ENCODE measurements around the gene SLC41A1. TPM values are rescaled to one million over a fixed set of nuclear protein-coding genes. Genes with fewer than 3 reads are reported as not detected.

Gene SLC41A1
- total RNA-seq, 3 donors from 2014 or later (not counting 1 experiment from before 2014, with no cell fraction given): 35.3 to 47.1 (median 39.5) TPM

DNA sequence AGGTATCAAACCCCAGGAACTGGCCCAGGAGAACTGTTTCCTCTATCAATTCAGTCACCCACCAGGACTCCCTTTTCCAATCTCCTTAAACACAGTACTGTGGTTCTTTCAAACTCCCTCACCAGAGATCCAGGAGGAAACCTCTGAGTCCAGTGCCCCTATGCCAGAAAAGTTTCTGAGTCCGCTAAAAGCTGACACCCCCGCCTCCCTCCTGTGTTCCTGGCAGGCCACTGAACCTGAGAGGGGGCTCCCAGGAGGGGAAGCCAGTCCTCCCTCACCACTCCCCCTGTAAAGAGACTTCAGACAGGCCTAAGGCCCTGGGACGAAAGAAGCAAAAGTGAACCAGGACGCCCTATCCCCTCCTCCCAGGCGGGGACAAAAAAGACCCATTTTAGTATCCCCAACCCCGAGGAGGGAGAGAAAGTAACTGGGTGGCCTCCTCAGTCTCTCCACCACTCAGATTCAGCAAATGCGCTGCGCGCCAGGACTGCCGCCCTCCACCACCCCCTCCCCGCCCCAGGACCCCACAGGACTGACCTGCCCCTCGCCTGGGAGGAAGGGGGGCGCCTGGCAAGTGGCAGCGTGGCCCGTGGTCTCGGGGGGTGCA lies 624 bp downstream of the SLC41A1 start:
- peak; percentile 6 to 10 (median 10) for ATAC-seq
- Mint-ChIP-seq H3K4me3 (peak overlapping the region; percentile 91), H3K36me3 (no peaks in the 10 kb centered on the region)

DNA sequence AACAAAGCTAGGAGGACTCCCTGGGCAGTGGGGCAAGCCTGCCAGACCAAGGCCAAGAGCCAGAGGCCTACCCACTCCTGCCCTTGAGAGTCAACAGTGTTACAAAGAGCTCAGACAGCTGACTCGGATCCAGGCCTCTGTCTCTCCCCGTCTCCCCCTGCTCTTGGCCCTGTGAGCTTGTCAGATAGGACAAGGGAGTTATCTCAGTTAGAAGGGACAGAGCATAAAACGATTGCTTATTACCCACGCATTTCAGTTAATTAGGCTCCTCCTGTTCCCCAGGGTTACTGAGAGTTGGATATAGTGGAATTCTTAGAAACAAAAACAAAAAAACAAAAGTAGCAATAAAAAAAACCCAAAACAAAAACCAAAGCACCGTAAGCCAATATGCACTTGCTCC lies 1.3 kb downstream of the SLC41A1 start:
- Mint-ChIP-seq H3K4me3 (peak overlapping the region; percentile 91), H3K27ac (peak overlapping the region; percentile 85 to 88), H3K4me1 (peaks cover 59 to 62% of the 10 kb centered on the region in 2 donors), H3K9me3 (no peaks in the 10 kb centered on the region), H3K36me3 (no peaks in the 10 kb centered on the region), H3K27me3 (ENCODE audit: low read depth in 2 of 2) (no peaks in the 10 kb centered on the region)
- Histone ChIP-seq H3K36me3 (ENCODE audit: control insufficient read depth, insufficient read depth, low read length) (peaks cover 5% of the 10 kb centered on the region), H3K27ac (ENCODE audit: low read length) (peak overlapping the region; percentile 67), H3K27me3 (ENCODE audit: control insufficient read depth, insufficient read depth, low read length) (no peaks in the 10 kb centered on the region), H3K4me3 (ENCODE audit: low read length) (peak overlapping the region; percentile 91), H3K4me1 (ENCODE audit: control insufficient read depth, insufficient read depth, low read length) (peaks cover 45% of the 10 kb centered on the region), H3K9me3 (ENCODE audit: control insufficient read depth, insufficient read depth, low read length) (no peaks in the 10 kb centered on the region)
- 76% methylated on average over 3 of the region's 5 CpGs for WGBS (ENCODE audit: insufficient coverage)
- no peak for DNase-seq
- ATAC-seq: no peak
- TF ChIP-seq, protein P1, sequence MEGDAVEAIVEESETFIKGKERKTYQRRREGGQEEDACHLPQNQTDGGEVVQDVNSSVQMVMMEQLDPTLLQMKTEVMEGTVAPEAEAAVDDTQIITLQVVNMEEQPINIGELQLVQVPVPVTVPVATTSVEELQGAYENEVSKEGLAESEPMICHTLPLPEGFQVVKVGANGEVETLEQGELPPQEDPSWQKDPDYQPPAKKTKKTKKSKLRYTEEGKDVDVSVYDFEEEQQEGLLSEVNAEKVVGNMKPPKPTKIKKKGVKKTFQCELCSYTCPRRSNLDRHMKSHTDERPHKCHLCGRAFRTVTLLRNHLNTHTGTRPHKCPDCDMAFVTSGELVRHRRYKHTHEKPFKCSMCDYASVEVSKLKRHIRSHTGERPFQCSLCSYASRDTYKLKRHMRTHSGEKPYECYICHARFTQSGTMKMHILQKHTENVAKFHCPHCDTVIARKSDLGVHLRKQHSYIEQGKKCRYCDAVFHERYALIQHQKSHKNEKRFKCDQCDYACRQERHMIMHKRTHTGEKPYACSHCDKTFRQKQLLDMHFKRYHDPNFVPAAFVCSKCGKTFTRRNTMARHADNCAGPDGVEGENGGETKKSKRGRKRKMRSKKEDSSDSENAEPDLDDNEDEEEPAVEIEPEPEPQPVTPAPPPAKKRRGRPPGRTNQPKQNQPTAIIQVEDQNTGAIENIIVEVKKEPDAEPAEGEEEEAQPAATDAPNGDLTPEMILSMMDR (IDR thresholded peaks at IDR 0.05): no peak
- intact Hi-C loops (cut with micrococcal nuclease): loop anchor here (1.0 kb wide), 1 partner anchor 62 kb away; no protein-coding TSS in a partner anchor

More for the DNA sequence above, 624 bp downstream of the SLC41A1 start:
- H3K4me1 ChIP-seq (ENCODE audit: control insufficient read depth, insufficient read depth, low read length): peaks cover 38% of the 10 kb centered on the region
- 3% methylated on average over 14 of the region's 16 CpGs for WGBS (ENCODE audit: insufficient coverage)
- no peaks in the 10 kb centered on the region for H3K27me3 ChIP-seq (ENCODE audit: control insufficient read depth, insufficient read depth, low read length)
- no peaks in the 10 kb centered on the region for H3K9me3 ChIP-seq (ENCODE audit: control insufficient read depth, insufficient read depth, low read length)
- TF ChIP-seq, protein P1 (IDR thresholded peaks at IDR 0.05): no peak
- intact Hi-C loops (cut with micrococcal nuclease): loop anchor here (1.0 kb wide), 1 partner anchor 63 kb away; no protein-coding TSS in a partner anchor
- H3K27ac Mint-ChIP-seq: peak overlapping the region; percentile 85 to 88
- peak overlapping the region; percentile 67 for H3K27ac ChIP-seq (ENCODE audit: low read length)
- H3K36me3 ChIP-seq (ENCODE audit: control insufficient read depth, insufficient read depth, low read length): peaks cover 5% of the 10 kb centered on the region
- peaks cover 53 to 56% of the 10 kb centered on the region in 2 donors for H3K4me1 Mint-ChIP-seq
- H3K4me3 ChIP-seq (ENCODE audit: low read length): peak overlapping the region; percentile 91
- H3K9me3 Mint-ChIP-seq: no peaks in the 10 kb centered on the region
- peak; percentile 23 to 50 for DNase-seq
- no peaks in the 10 kb centered on the region for H3K27me3 Mint-ChIP-seq (ENCODE audit: low read depth in 2 of 2)

DNA sequence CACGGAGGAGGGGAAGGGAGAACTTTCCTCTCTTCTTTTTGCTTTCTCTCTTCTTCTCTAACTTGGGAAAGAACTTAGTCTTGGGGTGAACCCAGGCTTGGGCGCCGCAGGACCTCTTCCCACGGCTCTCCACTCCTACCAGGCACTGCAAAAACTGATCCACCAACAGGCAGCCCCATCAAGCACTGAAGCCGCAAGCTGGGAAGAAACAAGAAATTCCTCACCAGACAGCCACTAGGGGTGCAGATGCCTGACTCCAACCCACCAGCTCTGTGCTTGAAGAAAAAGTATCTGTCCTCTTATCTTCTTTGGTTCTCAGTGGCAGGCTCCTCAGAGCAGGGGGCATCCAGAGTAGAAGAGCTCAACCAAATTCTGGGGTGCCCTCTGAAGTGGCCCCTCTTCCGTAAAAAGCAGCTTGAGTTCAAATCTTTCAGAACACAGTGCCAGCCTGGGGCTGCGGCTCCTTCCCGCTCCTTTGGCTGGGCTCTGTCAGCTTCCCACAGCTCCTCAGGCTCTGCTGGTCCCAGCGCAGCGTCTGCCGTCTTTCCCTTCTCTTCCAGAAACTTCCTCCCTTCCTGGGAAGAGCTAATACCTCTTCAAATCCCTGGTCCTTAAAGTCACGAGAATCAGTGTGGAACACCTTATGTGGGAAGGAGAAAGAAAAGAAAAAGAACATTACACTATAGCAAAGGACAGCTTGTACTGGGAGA lies 2.4 kb downstream of the SLC41A1 start:
- Histone ChIP-seq H3K9me3 (ENCODE audit: control insufficient read depth, insufficient read depth, low read length) (no peaks in the 10 kb centered on the region), H3K4me1 (ENCODE audit: control insufficient read depth, insufficient read depth, low read length) (peaks cover 53% of the 10 kb centered on the region), H3K27me3 (ENCODE audit: control insufficient read depth, insufficient read depth, low read length) (no peaks in the 10 kb centered on the region), H3K36me3 (ENCODE audit: control insufficient read depth, insufficient read depth, low read length) (peaks cover 5% of the 10 kb centered on the region), H3K4me3 (ENCODE audit: low read length) (no peak overlapping the region), H3K27ac (ENCODE audit: low read length) (no peak overlapping the region)
- Mint-ChIP-seq H3K36me3 (no peaks in the 10 kb centered on the region), H3K4me1 (peaks cover 68 to 72% of the 10 kb centered on the region in 2 donors), H3K4me3 (peak overlapping the region; percentile 25), H3K27ac (peak overlapping the region in 1 of 2 donors; percentile 10), H3K9me3 (no peaks in the 10 kb centered on the region), H3K27me3 (ENCODE audit: low read depth in 2 of 2) (no peaks in the 10 kb centered on the region)
- TF ChIP-seq, protein P1 (IDR thresholded peaks at IDR 0.05): no peak
- ATAC-seq: no peak
- intact Hi-C loops (cut with micrococcal nuclease): no loop called here
- peak in 1 of 2 donors; percentile 36 for DNase-seq
- 99% methylated on average over 11 of the region's 12 CpGs for WGBS (ENCODE audit: insufficient coverage)
